Nephron progenitor cell (in vitro differentiated cells): ENCODE data around the gene KRTAP3-3.

ENCODE experiments used
- DNase-seq: peaks from one replicate; pipeline ENCODE4 v3.0.0; 2021
- H3K27ac Mint-ChIP-seq: 2 replicates; pipeline ENCODE4 v1.8.0; 2021; ENCODE audit warnings: mild to moderate bottlenecking, moderate library complexity, mixed read lengths
- H3K27me3 Mint-ChIP-seq: 2 replicates; pipeline ENCODE4 v1.8.0; 2021; ENCODE audit warnings: mild to moderate bottlenecking, low read depth, mixed read lengths; ENCODE audit not compliant: poor library complexity
- H3K36me3 Mint-ChIP-seq: 2 replicates; pipeline ENCODE4 v1.8.0; 2021; ENCODE audit warnings: low read depth, mixed read lengths
- H3K4me1 Mint-ChIP-seq: 2 replicates; pipeline ENCODE4 v1.8.0; 2021; ENCODE audit warnings: mixed read lengths
- H3K4me3 Mint-ChIP-seq: 2 replicates; pipeline ENCODE4 v1.8.0; 2021; ENCODE audit warnings: mild to moderate bottlenecking, moderate library complexity, mixed read lengths
- H3K9me3 Mint-ChIP-seq: 2 replicates; pipeline ENCODE4 v1.8.0; 2021; ENCODE audit warnings: mild to moderate bottlenecking, moderate library complexity, mixed read lengths
- TF ChIP-seq, protein P1 (sequence below): fragments of 200-600 bp; sonication (generic); IDR thresholded peaks from 2 replicates; pipeline ENCODE4 v1.5.0; 2021; ENCODE audit warnings: antibody characterized with exemption

The KRTAP3-3 gene

DNA sequence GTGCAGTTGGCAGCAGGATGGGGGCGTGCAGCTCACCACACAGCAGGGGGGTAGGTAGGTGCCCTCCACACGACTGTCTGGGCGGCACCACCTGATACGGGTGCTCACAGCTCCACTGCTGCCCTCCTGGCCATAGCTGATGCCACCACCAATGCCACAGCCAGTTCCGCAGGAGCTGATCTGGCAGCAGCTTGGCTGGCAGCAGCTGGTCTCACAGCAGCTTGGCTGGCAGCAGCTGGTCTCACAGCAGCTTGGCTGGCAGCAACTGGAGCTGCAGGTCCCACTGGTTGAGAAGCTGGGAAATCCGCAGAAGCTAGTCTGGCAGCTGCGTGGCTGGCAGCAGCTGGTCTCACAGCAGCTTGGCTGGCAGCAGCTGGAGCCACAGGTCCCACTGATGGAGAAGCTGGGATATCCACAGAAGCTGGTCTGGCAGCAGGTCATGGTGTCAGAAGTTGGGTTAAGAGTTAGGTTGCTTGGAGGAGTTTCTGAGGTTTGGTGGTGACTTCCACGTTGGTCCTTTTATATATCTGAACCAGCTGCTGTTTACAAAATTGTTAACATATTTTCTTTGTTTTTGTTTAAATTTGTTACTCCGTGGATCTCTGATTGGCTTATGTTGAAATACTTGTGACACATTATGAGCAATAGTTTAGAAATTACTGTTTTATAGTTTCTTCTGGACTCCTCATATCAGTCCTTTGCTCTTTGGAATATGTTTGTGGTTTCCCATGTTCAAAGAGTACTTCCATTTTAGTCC is 32.9 kb upstream of the KRTAP3-3 start, which contains the start of gene KRTAP1-5:
KRTAP1-5 (minus strand) TSS at position 494 of the 757 bp plus-strand sequence; CDS start at position 441, 53 bp downstream.
- Mint-ChIP-seq H3K27ac (no peak within 1 kb of the TSS), H3K27me3 (peaks cover 4% of the 10 kb centered on the region), H3K4me1 (no peaks in the 10 kb centered on the region), H3K36me3 (no peaks in the 10 kb centered on the region), H3K9me3 (peaks cover 5% of the 10 kb centered on the region), H3K4me3 (no peak within 1 kb of the TSS)
- TF ChIP-seq, protein P1, sequence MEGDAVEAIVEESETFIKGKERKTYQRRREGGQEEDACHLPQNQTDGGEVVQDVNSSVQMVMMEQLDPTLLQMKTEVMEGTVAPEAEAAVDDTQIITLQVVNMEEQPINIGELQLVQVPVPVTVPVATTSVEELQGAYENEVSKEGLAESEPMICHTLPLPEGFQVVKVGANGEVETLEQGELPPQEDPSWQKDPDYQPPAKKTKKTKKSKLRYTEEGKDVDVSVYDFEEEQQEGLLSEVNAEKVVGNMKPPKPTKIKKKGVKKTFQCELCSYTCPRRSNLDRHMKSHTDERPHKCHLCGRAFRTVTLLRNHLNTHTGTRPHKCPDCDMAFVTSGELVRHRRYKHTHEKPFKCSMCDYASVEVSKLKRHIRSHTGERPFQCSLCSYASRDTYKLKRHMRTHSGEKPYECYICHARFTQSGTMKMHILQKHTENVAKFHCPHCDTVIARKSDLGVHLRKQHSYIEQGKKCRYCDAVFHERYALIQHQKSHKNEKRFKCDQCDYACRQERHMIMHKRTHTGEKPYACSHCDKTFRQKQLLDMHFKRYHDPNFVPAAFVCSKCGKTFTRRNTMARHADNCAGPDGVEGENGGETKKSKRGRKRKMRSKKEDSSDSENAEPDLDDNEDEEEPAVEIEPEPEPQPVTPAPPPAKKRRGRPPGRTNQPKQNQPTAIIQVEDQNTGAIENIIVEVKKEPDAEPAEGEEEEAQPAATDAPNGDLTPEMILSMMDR, result no peak
- no peak for DNase-seq

DNA sequence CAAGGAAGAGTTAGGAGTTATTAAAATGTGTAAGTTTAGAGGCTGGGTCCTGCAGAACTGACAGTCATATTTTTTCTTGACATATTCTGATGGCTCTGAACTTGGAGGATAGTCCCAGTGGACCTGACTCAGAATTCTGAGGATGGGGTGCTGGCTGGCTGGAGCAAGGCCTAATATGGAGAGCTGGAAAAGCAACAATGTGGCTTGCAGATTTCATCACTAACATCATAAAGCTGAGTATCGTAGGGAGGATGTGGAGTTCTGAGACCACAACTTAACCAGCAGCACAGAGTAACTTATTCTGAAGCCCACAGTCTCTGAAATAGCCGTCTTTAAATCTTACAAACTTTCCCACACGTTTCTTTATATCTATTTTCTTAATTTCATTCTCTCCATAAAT is 30.7 kb upstream of the KRTAP3-3 start:
- Mint-ChIP-seq H3K4me3 (no peak overlapping the region), H3K27ac (no peak overlapping the region)
- TF ChIP-seq, protein P1, result no peak

DNA sequence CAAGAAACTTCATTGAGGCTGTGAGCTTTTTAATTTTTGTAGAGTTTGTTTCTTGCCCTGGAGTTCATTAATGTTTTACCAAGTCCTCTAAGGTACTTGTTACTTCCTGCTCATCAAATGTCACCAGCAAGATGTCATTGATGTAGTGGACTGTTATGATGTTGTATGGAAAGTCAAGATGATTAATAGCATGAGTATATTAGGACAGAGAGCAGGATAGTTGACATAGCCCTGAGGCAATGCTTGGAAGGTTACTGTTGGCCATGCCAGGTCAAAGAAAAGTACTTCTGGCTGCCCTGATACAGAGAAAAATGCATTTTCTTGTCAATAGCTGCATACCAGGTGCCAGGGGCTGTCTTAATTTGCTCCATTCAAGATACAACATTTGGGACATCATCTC is 26.4 kb upstream of the KRTAP3-3 start:
- no peaks in the 10 kb centered on the region for H3K4me1 Mint-ChIP-seq
- TF ChIP-seq, protein P1, result no peak
- DNase-seq, result no peak
- H3K27ac Mint-ChIP-seq, result no peak overlapping the region
- peaks cover 5% of the 10 kb centered on the region for H3K9me3 Mint-ChIP-seq
- H3K36me3 Mint-ChIP-seq, result no peaks in the 10 kb centered on the region
- no peaks in the 10 kb centered on the region for H3K27me3 Mint-ChIP-seq
- H3K4me3 Mint-ChIP-seq, result no peak overlapping the region

More for the DNA sequence above, 30.7 kb upstream of the KRTAP3-3 start:
- peaks cover 5% of the 10 kb centered on the region for H3K9me3 Mint-ChIP-seq
- peaks cover 4% of the 10 kb centered on the region for H3K27me3 Mint-ChIP-seq
- H3K36me3 Mint-ChIP-seq, result no peaks in the 10 kb centered on the region
- H3K4me1 Mint-ChIP-seq, result no peaks in the 10 kb centered on the region
- DNase-seq, result no peak

DNA sequence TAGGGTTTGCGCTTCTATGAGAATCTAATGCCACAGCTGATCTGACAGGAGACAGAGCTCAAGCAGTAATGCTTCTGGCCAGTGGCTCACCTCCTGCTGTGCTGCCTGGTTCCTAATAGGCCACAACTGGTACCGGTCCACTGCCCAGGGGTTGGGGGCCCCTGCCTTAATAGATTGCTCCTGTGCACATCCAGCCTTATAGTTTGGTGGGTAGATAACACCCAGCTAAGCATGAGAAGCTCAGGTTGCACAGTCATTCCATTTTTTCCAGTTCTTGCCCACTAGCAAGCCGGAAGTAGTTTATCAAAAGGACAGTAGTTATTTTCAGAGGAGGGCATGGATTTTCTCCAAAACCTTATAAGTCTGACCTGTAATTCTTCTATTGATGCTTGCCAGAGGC is 25.5 kb upstream of the KRTAP3-3 start:
- no peak for DNase-seq
- Mint-ChIP-seq H3K9me3 (peaks cover 5% of the 10 kb centered on the region), H3K4me1 (no peaks in the 10 kb centered on the region), H3K27ac (no peak overlapping the region), H3K4me3 (no peak overlapping the region), H3K27me3 (no peaks in the 10 kb centered on the region), H3K36me3 (no peaks in the 10 kb centered on the region)
- TF ChIP-seq, protein P1, result no peak

DNA sequence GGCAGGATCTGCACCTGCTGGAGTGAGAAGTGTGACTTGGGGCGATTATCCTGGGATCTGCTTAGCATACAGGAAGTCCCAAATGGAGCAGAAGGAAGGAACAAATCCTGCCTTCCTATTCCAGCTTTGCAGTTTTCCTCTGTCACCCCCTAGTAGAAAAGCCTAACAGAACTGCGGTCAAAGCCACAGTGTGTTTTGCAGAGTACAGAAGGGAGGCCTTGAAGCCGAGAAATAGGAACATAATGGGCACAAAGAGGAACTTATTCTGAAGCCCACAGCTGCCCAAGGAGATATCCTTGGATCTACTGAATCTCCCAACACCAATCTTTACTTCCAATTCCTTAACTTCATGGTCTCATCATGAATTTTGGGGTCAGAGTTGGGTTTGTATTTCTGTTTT is 24.6 kb upstream of the KRTAP3-3 start:
- no peaks in the 10 kb centered on the region for H3K36me3 Mint-ChIP-seq
- H3K9me3 Mint-ChIP-seq, result peaks cover 5% of the 10 kb centered on the region
- H3K27me3 Mint-ChIP-seq, result no peaks in the 10 kb centered on the region
- TF ChIP-seq, protein P1, result no peak
- H3K4me1 Mint-ChIP-seq, result no peaks in the 10 kb centered on the region
- DNase-seq, result no peak
- no peak overlapping the region for H3K27ac Mint-ChIP-seq
- no peak overlapping the region for H3K4me3 Mint-ChIP-seq
